A549 treated with Hydrocortisone at 1 μM for 4 hours (cell line): ENCODE results near the gene CEND1. TPM values are rescaled to one million over a fixed set of nuclear protein-coding genes. Genes with fewer than 3 reads are reported as not detected.

Experiments
- total RNA-seq: library from RNA; stranded (reverse); fragments of 200-300 nt; extraction: Qiagen RNA extraction; gene quantifications from 5 replicates; pipeline ENCODE4 v1.2.3, GENCODE V29; 2022

Gene CEND1
- 1.4 to 2.8 TPM (median 2.4 TPM) in 5 replicates for total RNA-seq

GRCh38 chr11:789943-790342 is at the start of gene CEND1:
TSS of gene CEND1 (minus strand) at chr11:790090. CDS start at chr11:788576, 1,514 bp downstream.

GRCh38 chr11:832529-833113 is 42.7 kb upstream of the CEND1 start, which contains the start of gene CD151:
TSS of gene CD151 (plus strand) at chr11:832952. CDS start at chr11:836070, 3,118 bp downstream.

DNA sequence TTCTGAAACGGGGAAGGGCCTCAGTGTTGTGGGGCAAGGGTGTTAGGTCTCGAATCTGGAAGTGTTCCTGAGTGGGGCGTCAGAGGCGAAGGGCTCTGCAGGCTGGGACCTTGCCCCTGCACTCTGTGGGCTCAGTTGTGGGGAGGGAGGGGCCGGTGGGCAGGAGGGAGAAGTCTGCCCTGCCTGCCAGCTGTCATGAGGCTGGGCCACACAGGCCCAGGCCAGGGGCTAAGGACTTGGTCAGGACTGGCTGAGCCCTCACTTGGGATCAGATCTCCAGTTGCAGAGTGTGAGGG is 38.0 kb upstream of the CEND1 start, which contains the start of gene CRACR2B:
TSS of gene CRACR2B (plus strand) at position 23 of the 296 bp plus-strand sequence. CDS start 689 bp downstream, outside the sequence.

GRCh38 chr11:818396-819128 is 28.7 kb upstream of the CEND1 start, which contains the start of gene PNPLA2:
TSS of gene PNPLA2 (plus strand) at chr11:818914. CDS start at chr11:819719, 805 bp downstream.

DNA sequence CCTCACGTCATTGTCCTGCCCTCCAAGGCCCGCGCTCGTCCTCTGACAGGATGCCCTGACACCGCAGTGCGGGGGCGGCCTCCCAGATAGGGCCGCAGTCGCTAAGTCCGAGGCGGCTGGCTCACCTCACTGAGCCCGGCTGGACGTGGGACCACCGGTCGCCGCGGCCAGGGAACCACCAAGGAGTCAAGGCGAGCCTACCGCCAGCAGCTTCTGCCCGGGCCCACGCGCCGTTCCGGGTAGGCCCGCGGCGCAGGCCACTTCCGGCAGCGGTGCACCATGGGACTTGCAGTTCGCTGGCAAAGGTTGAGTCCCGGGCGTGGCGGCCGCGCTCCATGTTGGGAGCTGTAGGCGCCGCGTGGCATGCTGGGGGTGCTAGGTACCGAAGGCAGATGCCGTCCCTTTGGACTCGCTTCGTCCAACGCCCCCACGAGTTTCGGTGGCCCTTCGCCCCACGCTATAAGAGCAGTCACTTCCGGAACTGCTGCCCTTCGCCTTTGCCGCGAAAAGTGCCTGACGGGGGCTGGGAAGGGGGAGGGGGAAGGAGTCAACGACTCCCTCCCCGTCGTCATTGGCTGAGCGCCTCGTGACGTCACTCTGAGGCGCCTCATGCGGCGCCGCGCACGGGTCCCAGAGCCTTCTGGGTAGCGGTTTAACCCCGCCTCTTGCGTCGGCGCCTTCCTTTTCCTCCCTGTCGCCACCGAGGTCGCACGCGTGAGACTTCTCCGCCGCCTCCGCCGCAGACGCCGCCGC is 19.6 kb upstream of the CEND1 start, which contains the start of gene RPLP2:
TSS of gene RPLP2 (plus strand) at position 681 of the 753 bp plus-strand sequence. CDS start 268 bp downstream, outside the sequence.

GRCh38 chr11:798093-798713 is 8.3 kb upstream of the CEND1 start, which contains the start of gene SLC25A22:
TSS of gene SLC25A22 (minus strand) at chr11:798281. CDS start at chr11:795006, 3,275 bp downstream.

DNA sequence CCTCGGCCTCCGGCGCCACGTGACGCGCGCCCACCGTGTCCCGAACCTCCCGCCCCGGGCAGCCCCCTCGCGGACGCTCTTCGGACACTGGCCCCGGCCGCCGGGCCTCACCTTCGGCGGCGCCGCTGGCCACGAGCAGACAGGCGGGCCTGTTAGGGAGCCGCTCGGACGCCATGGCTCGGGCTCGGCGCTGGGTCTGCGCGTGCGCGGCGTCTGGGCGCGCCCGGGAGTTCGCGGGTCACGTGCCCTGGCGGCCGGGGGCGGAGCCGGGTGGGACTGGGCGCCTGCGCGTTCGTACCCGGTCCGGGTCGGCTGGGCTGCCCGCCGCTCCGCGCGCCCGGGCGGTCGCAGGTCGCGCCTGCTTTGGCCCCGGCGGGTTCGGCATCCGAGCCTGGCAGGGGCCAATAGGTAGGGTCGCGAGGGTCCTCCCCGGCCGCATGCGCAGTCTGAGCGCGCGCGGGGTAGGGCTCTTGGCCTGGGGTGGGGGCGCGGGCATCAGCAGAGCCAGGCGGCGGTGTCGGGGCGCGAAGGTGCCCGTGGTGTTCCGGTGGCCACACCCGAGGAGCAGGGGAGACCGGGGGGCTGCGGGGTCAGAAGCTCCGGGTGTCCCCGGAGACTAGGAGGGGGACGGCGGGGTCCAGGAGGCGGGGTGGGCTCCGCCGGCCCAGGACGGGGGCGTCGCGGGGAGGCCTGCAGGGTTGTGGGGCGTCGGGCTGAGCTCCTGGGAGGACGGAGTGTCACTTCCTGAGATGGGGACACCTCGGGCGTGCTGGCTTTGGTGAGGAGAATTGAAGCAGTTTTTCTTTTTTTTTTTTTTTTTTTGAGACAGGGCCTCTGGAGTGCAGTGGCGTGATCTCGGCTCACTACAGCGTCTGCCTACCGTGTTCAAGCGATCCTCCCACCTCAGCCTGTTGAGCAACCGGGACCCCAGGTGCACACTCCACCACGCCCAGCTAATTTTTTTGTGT is 12.3 kb downstream of the CEND1 start, which contains the start of gene GATD1:
TSS of gene GATD1 (minus strand) at position 200 of the 968 bp plus-strand sequence. CDS start at position 175, 25 bp downstream.

GRCh38 chr11:747158-748006 is 42.5 kb downstream of the CEND1 start, which contains the start of gene TALDO1:
TSS of gene TALDO1 (plus strand) at chr11:747464. CDS start at chr11:747482, 18 bp downstream.

Other genes with a start within 250 kb of the CEND1 start
- gene LMNTD2, start 229.4 kb downstream of the CEND1 start, total RNA-seq, result 1.9 to 2.8 TPM (median 2.7 TPM) in 5 replicates
- gene RASSF7, start 229.1 kb downstream of the CEND1 start, total RNA-seq, result 50.5 to 64.1 TPM (median 51.3 TPM) in 5 replicates
- 34.9 to 36.8 TPM (median 35.7 TPM) in 5 replicates for gene PHRF1, start 213.6 kb downstream of the CEND1 start, total RNA-seq
- 6.2 to 7.7 TPM (median 6.8 TPM) in 5 replicates for gene IRF7, start 174.1 kb downstream of the CEND1 start, total RNA-seq
- 0.03 to 0.13 TPM (median 0.03 TPM) in 3 of 5 replicates, not detected in the others for gene CDHR5, start 165.1 kb downstream of the CEND1 start, total RNA-seq
- not detected in 5 replicates for gene SCT, start 162.9 kb downstream of the CEND1 start, total RNA-seq
- gene DRD4, start 152.8 kb downstream of the CEND1 start, total RNA-seq, result 0.10 to 0.31 TPM (median 0.22 TPM) in 5 replicates
- 29.4 to 37.4 TPM (median 34.6 TPM) in 5 replicates for gene DEAF1, start 94.9 kb downstream of the CEND1 start, total RNA-seq
- gene TMEM80, start 94.3 kb downstream of the CEND1 start, total RNA-seq, result 8.8 to 11.2 TPM (median 11.0 TPM) in 5 replicates
- gene EPS8L2, start 83.9 kb downstream of the CEND1 start, total RNA-seq, result 86.6 to 123 TPM (median 114 TPM) in 5 replicates
- gene TALDO1, start 42.6 kb downstream of the CEND1 start, total RNA-seq, result 392 to 415 TPM (median 399 TPM) in 5 replicates
- 37.2 to 46.9 TPM (median 43.5 TPM) in 5 replicates for gene GATD1, start 12.6 kb downstream of the CEND1 start, total RNA-seq
- 27.4 to 34.4 TPM (median 31.1 TPM) in 5 replicates for gene SLC25A22, start 8.2 kb upstream of the CEND1 start, total RNA-seq
- gene PIDD1, start 15.1 kb upstream of the CEND1 start, total RNA-seq, result 10.1 to 14.2 TPM (median 13.5 TPM) in 5 replicates
- gene RPLP2, start 19.9 kb upstream of the CEND1 start, total RNA-seq, result 1,408 to 2,641 TPM (median 2,478 TPM) in 5 replicates
- 37.4 to 59.4 TPM (median 57.4 TPM) in 5 replicates for gene PNPLA2, start 28.8 kb upstream of the CEND1 start, total RNA-seq
- gene CRACR2B, start 37.8 kb upstream of the CEND1 start, total RNA-seq, result 3.0 to 6.3 TPM (median 5.7 TPM) in 5 replicates
- gene CD151, start 42.9 kb upstream of the CEND1 start, total RNA-seq, result 809 to 892 TPM (median 846 TPM) in 5 replicates
- gene POLR2L, start 52.4 kb upstream of the CEND1 start, total RNA-seq, result 474 to 756 TPM (median 614 TPM) in 5 replicates
- gene TSPAN4, start 52.8 kb upstream of the CEND1 start, total RNA-seq, result 139 to 194 TPM (median 190 TPM) in 5 replicates
- gene CHID1, start 120.7 kb upstream of the CEND1 start, total RNA-seq, result 69.2 to 82.1 TPM (median 73.1 TPM) in 5 replicates
- 31.5 to 37.2 TPM (median 34.2 TPM) in 5 replicates for gene AP2A2, start 135.8 kb upstream of the CEND1 start, total RNA-seq
- not detected in 5 replicates for gene MUC6, start 246.6 kb upstream of the CEND1 start, total RNA-seq